ENCODE measurements around the gene ZNF747.

The ZNF747 gene

GRCh38 chr16:30510376-30510938 lies 24.2 kb downstream of the ZNF747 start:
- DNase-seq = no peak

DNA sequence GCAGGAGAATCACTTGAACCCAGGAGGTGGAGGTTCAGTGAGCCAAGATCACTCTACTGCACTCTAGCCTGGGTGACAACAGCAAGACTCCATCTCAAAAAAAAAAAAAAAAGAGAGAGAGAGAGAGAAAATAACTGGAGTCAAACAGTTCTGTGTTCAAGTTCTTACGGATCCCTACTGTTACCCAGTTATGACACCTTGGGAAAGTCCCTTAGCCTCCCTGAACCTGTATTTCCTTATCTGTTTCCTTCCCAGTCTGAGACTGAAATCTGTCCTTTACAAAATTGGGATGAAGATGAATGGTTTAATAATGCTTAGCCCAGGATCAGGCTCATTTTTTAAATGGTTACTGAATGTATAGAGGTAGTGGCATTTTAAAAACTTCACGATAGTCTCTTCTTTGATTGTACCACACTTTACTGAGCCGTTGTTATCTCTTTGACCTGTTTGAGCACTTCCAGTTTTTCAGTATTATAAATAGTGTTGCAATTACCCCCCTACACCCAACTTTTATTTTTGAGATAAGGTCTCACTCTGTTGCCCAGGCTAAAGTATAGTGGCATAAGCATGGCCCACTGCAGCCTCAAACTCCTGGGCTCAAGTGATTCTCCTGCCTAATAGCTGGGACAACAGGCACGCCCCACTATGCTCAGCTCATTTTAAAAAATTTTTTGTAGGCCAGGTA lies 25.4 kb downstream of the ZNF747 start:
- DNase-seq = no peak

- DNase-seq = no peak
Measured at GRCh38 chr16:30503403-30504296, 31.0 kb downstream of the ZNF747 start.

- no peak for DNase-seq
Measured at GRCh38 chr16:30499284-30499683, 35.4 kb downstream of the ZNF747 start.

- DNase-seq = no peak
Measured at GRCh38 chr16:30494709-30495108, 39.9 kb downstream of the ZNF747 start.

DNA sequence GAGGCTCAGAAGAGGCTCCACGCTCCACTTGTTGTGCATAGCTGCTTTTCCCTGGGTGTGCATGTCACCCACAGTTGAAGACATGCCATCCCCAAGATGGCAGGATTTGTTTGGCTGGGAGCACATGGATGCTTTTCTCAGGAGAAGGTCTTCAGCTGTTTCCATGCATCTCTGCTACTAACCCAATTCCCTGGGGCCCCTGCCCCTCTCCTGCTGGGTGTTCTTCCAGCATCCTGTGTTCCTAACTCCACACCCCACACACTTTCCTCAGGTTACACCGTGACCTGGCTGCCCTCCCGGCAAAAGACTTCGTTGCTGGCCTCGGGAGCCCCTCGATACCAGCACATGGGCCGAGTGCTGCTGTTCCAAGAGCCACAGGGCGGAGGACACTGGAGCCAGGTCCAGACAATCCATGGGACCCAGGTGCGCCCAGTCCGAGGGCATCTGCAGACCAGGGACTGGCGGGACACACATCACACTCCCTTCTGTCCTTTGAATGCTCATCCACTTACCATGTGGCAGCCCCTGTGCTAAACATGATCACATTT lies 40.6 kb downstream of the ZNF747 start:
- no peak for DNase-seq

- DNase-seq = no peak
Measured at GRCh38 chr16:30491744-30492308, 42.8 kb downstream of the ZNF747 start.

- DNase-seq = no peak
Measured at GRCh38 chr16:30491229-30491628, 43.4 kb downstream of the ZNF747 start.

DNA sequence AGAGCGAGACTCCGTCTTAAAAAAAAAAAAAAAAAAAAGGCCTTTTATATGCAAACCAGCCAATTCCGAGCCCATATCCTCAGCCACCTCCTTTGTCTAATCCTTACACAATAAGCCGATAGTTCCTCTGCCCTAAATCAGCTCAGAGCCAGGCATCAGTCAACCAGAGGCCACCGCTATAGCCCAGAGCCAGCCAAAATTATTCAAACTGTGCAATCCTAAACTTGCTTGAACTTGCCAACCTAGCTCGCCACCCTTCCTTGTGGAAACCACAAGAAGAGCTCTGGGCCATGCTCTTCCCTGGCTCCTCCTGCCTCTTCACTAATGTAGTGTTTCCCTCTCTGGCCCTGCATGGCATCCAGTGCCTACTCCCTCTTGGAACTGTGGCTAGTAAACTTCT lies 44.4 kb downstream of the ZNF747 start:
- no peak for DNase-seq

DNA sequence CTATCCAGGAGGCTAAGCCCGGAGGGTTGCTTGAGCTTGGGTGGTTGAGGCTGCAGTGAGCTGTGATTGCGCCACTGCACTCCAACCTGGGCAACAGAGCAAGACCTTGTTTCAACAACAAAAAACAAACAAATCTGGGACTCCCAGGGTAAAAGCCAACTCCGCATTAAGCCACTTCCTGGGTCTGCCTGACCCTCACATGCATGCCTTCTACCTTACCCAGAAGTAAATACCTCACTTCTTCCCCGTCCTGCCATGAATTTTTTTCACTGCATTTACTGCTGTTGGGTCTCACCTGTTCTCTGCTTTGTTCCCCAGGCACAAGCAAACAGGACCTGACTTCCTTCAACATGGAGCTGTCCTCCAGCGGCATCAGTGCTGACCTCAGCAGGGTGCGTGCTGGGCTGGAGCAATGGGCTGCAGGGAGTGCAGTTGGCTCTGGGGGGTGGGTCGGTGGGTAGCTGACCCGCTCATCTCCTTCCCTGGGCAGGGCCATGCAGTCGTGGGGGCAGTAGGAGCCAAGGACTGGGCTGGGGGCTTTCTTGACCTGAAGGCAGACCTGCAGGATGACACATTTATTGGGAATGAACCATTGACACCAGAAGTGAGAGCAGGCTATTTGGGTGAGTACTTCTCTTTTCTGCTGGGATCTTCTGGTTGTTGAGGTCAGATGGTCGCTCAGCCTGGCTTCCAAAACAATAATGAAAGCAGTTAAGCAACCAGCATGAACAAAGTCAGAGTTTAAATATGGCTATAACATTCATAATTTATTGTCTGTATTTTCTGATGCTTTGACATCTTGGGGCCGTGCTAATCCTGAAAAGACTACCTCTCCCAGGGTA lies 45.7 kb downstream of the ZNF747 start:
- no peak for DNase-seq

DNA sequence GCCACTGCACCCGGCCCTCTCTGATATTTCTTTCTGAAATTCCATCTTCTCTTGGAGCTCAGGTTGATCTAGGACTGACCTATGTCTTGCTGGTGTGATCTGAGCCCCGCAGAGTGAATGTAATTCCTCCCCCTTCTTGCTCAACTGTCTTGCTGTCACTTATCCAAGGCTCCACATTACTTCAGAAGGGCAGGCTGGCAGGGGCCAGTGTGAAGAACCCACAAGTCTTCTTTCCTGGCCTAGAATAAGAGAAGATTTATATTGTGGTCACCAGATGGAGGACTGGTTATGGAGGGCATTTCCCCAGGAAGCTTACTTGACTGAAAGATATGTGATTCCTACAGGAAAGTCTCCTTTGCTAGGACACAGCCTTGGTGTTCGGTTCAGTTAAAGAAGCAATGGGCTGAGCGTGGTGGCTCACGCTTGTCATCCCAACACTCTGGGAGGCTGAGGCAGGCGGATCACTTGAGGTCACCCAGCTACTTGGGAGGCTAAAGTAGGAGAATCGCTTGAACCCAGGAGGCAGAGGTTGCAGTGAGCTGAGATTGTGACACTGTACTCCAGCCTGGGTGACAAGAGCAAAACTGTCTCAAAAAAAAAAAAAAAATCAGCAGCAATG lies 48.7 kb downstream of the ZNF747 start:
- no peak for DNase-seq

- no peak for DNase-seq
Measured at GRCh38 chr16:30484887-30485286, 49.8 kb downstream of the ZNF747 start.

- no peak for DNase-seq
Measured at GRCh38 chr16:30482366-30482765, 52.3 kb downstream of the ZNF747 start.

DNA sequence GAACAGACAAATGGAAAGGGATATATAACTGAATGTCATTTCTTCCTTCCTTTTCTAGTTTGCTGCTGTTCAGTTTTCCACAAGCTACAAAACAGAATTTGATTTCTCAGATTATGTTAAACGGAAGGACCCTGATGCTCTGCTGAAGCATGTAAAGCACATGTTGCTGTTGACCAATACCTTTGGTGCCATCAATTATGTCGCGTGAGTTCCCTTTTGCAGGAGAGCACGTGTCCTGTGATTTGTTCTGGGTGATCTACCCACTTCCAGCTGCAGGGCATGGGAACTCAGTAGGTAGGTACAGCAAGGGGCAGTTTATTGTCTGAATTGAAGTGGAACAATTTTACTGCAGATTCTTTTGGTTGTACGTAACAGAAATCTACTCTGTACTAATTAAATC lies 53.3 kb downstream of the ZNF747 start:
- no peak for DNase-seq
